GM19035 (cell line): Measurements from ENCODE around the gene ADGRL3.

Experiments
- ATAC-seq: cut with Tn5 transposase; IDR thresholded peaks from one replicate; pipeline ENCODE4 v1.9.1; 2021; ENCODE audit not compliant: unreplicated experiment

ADGRL3 gene

GRCh38 chr4:61275241-61275640 is 75.1 kb downstream of the ADGRL3 start:
- ATAC-seq: no peak

GRCh38 chr4:61276029-61276428 is 75.9 kb downstream of the ADGRL3 start:
- no peak for ATAC-seq

GRCh38 chr4:61277785-61278760 is 77.9 kb downstream of the ADGRL3 start:
- no peak for ATAC-seq

- no peak for ATAC-seq
These were observed 92.2 kb downstream of the ADGRL3 start for GRCh38 chr4:61292322-61292721.

GRCh38 chr4:61293707-61294400 is 93.7 kb downstream of the ADGRL3 start:
- no peak for ATAC-seq

- ATAC-seq: no peak
These were observed 94.8 kb downstream of the ADGRL3 start for GRCh38 chr4:61294936-61295335.

- no peak for ATAC-seq
These were observed 96.0 kb downstream of the ADGRL3 start for GRCh38 chr4:61296144-61296543.

GRCh38 chr4:61298178-61298740 is 98.1 kb downstream of the ADGRL3 start:
- no peak for ATAC-seq

- ATAC-seq: no peak
These were observed 99.2 kb downstream of the ADGRL3 start for GRCh38 chr4:61299316-61299715.

- no peak for ATAC-seq
These were observed 100.2 kb downstream of the ADGRL3 start for GRCh38 chr4:61300266-61300844.

- ATAC-seq: no peak
These were observed 101.1 kb downstream of the ADGRL3 start for GRCh38 chr4:61301271-61301670.

- ATAC-seq: no peak
These were observed 107.9 kb downstream of the ADGRL3 start for GRCh38 chr4:61308033-61308432.

GRCh38 chr4:61309616-61310015 is 109.5 kb downstream of the ADGRL3 start:
- no peak for ATAC-seq

- ATAC-seq: no peak
These were observed 112.4 kb downstream of the ADGRL3 start for GRCh38 chr4:61312526-61312925.

- ATAC-seq: no peak
These were observed 118.3 kb downstream of the ADGRL3 start for GRCh38 chr4:61318431-61318830.

- ATAC-seq: no peak
These were observed 119.0 kb downstream of the ADGRL3 start for GRCh38 chr4:61319156-61319555.

GRCh38 chr4:61320154-61320553 is 120.0 kb downstream of the ADGRL3 start:
- ATAC-seq: no peak

GRCh38 chr4:61320631-61321030 is 120.5 kb downstream of the ADGRL3 start:
- no peak for ATAC-seq

- ATAC-seq: no peak
These were observed 132.6 kb downstream of the ADGRL3 start for GRCh38 chr4:61332693-61333092.

- no peak for ATAC-seq
These were observed 133.4 kb downstream of the ADGRL3 start for GRCh38 chr4:61333490-61333889.

GRCh38 chr4:61335241-61335763 is 135.2 kb downstream of the ADGRL3 start:
- no peak for ATAC-seq
